Epidermal melanocyte (primary cell): Measurements from ENCODE around the gene OPRM1.
"Not testable (repeated sequence)": the region's sequence is repeated elsewhere in the genome, so short reads cannot be mapped to it uniquely, and the experiment has no call there.

ENCODE experiments used
- DNase-seq: peaks from one replicate; pipeline ENCODE4 v3.0.0; 2011; ENCODE audit warnings: low spot score; ENCODE audit not compliant: insufficient read length

OPRM1 gene

DNA sequence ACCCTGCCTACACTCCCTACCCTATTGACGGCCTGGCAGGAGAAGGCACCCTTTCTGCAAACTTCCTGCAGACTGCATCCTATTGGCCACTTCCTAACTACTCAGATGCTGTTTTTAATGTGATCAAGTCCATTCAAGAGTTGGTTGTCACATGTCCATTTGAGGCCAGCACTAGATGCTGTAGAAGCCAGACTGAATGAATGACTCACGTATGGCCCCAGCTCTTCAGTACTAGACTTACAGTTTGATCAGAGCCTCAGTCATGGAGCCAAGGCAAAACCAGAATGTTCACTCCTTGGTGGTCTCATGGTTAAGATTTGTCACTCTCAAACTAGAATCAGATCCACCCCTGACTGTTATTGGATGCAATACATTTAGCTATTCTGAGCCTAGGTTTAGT lies 101.7 kb downstream of the OPRM1 start:
- no peak for DNase-seq

DNA sequence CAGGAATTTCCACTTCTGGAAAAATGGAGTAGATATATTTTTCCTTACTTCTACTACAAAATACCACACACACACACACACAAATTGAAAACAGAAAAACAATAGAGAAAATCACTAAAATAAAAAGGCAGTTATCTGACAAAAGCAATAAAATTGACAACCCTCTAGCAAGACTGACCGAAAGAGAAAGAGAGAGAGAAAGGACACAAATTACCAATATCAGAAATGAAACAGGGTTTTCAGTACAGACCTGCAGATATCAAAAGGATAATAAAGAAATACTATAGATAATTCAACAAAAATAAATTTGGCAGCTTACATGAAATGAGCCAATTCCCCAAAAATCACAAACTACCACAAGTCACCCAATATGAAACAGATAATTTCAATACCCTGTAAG lies 104.7 kb downstream of the OPRM1 start:
- no peak for DNase-seq

DNA sequence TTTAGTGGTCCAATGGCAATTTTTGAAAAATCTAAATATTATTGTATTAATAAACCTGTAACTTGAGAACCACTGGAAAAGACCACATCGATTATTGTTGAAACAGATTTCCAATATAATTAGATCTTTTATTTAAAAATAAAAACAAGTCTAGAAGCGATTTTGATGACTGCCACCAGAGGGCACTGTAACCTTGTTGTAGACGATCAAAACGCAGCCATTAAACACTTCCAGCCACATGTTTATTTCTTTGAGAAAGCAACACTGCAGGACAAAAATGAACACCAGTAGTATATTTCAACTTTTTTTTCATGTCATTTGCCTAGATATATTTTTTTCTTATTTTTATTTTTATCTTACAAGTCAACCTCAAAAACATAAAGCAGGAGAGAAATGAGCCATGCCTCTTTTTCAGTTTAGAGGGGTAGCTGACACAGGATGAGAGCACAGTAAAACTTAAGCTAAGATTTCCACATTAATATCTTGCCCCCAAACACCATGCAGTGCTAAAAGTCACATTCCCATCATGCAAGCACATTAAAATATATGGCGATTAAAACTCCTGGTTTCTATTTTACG lies 115.4 kb downstream of the OPRM1 start:
- no peak for DNase-seq

DNA sequence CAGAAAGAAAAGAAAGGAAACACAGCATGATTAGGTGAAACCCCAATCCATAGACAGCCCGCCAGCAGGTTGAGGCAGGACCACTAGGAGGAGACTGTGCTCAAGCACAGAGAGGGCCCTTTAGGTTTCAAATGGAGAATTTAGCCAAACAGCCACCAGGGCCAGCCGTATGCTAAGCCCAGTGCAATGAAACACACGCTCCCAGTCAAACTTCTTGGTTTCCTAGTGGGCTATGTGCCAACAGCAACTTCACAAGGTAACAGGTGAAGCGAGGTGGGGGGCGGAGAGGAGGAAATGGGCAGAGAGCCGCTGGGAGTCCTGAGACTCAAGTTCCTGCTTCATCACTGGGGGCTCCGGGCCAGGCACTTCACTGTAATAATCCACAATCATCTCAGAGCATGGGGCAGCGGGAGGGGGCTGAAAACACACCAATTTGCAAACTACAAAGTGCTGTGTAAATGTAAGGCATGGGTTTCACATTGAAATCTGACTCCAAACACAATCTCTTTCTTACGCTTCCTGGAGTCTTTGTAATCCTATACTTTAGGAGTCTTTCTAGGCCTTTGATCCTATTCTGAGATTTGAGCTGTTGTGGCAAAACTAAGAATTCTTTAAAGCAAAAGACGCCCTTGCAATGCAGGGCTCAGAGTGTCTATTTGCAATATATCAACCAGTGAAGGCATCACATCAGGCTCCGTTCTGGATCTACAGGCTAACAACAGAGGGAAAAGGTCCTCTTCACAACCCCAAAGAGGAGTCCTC lies 117.3 kb downstream of the OPRM1 start:
- DNase-seq: no peak

DNA sequence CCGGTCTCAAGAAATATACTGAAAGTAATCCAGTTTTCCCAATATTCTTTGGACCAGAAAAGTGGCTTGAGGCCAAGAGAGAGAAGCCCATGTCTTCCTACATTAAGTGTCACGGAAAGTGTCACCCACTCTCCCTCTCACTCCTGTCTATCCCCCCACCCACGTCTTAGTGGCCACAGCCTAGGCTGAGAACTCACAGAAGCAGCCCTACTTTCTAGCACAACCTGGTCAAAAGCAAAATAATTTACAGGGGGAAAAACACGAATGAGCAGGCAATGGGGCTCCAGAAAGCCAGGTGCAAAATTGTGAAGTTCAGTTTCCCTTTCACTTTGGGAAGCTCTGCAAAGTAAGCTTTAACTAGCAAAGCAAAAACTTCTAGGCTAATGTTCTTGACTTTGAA lies 118.0 kb downstream of the OPRM1 start:
- DNase-seq: no peak

DNA sequence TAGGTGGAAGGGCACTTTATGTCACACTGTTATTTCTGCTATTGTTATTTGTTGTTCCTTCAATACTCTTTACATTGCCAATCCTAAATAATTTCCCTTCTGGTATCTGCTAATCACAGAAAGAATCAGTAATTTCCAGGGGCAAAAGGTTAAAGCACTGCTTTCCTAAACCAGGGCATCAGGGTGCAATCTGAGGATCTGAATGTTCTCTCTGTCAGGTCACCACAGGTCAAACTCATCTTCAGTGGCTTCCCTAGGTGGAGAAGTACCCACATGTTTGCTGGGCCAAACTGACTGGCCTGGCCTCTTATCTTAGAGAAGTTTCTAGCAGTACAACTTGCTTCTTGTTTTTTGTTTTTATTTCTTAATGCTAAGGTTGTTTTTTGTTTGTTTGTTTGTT lies 118.7 kb downstream of the OPRM1 start:
- DNase-seq: no peak

DNA sequence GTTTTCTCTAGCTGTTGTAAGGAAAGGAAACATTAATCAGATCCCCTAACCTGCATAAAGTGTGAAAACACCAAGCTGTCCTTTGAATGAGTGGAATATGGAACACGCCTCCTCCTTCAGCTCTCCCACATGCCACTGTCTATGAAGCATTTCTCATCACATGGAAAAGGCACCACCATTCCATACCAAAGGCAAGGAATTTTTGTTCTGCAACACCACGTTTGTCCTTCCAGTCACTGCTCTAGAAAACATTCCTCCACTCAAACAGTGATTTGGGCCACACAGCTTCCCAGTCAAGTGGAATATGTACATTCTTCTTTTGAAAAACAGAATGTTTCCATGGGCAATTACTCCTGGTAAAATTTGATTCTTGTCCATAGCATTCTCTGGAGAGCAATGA lies 120.1 kb downstream of the OPRM1 start:
- no peak for DNase-seq

DNA sequence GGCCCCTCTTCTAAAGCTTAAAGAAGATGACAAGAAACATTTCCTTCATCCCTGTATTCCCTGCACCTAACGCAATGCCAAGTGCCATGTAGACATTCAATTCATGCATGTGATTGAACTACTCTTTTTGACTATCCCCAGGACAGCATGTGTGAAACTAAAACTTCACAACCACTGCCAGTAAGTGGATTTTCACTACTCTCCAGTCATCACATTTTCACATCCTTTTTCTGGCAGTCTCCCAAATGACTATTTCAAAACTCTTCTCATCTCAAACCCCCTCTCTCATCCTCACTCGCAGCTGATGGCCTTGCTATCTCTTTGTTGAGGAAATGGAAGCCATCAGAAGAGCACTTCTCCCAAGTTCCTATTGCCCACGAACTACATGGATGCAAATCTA lies 122.6 kb downstream of the OPRM1 start:
- DNase-seq: no peak

DNA sequence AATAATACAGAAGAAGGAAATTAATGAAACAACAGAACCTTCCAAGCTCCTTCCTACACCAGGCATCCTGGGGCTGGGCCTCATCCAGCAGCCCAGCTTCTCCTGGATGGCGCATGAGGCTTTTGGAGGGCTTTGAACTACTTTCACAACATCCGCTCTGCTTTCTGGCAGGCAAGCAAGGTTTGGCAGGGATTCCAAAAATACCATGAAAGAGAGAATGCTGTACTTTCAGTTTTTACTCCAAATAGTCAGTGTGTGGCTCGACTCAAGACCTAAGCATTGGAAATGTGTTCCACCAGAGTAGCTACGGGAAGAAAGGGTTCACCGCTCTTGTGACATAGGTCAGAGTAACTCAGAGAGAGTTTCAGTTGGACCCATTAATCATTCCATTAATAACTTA lies 125.4 kb downstream of the OPRM1 start:
- no peak for DNase-seq

DNA sequence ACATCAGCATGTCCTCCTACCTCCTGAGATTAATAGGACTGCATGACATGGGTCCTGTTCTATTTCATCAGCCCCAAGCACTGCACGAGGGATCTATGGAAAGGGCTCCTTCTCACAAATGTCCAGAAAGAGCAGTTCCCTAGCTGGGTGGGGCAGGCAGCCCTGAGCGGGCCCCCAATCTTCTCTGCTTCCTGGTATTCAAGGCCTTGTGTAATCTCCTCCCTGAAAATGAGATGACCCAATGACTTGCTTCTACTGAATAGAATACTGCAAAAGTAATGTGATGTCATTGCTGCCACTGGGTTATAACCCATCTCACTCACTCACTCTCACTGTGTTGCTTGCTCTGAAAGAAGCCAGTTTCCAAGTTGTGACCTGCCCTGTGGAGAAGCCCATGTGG lies 126.4 kb downstream of the OPRM1 start:
- no peak for DNase-seq

DNA sequence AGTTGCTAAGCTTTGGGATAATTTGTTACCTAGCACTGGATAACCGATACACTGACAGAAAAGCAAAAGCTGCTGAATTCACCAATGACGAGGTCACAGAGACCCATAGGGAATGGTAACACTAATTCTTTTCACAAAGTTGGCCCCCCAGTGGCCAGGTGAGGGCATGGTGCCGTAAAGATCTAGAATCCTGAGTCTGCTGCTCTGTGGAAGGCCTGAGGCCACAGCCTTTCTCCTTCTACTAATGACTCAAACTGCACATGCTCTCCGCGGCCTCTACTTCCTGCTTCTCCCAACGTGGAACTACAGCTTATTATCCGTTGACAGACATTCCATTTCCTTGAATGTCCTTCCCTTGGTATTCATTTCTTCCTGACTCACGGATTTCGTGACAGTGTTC lies 127.1 kb downstream of the OPRM1 start:
- no peak for DNase-seq

DNA sequence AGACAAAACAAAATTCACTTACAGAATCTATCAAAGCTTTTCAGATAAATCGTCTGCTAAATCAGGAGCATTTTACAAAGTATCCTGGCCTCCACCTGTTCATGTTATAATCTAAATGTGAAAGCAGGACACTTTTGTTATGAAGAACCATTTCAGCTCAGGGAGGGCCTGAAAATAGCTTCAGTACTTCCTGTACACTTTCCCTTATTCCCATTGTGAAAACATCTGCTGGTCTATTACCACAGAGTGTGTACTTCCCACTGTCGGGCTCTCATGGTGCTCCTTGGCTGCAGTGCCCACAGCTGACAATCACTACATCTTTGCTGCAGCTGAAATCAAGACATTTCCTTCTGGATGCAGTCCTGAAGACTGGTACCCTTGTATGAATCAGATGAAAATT lies 128.1 kb downstream of the OPRM1 start:
- DNase-seq: no peak

DNA sequence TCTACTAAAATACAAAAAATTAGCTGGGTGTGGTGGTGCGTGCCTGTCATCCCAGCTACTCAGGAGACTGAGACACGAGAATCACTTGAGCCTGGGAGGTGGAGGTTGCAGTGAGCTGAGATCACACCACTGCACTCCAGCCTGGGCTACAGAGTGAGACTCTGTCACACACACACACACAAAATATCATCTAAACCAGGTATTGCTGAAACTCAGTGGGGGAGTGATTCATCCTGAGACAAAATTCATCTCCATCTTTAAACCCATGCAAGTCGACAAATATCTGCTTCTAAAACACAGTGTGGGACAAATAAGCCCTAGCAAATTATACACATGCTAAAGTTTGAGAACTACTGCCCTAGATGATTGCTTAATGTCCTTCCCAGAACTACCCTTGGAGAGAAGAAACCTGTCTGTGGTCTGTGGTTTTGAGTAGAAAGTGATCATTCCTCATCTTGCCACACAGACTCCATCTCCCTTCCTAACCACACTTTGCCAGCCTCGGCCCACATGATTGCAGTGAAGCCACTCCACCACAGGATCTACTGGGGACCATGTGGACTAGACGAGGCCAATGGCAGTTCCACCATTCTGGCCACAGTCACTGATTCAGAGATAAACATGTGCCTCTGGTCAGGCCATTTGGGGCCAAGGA lies 130.3 kb downstream of the OPRM1 start:
- DNase-seq: no peak

DNA sequence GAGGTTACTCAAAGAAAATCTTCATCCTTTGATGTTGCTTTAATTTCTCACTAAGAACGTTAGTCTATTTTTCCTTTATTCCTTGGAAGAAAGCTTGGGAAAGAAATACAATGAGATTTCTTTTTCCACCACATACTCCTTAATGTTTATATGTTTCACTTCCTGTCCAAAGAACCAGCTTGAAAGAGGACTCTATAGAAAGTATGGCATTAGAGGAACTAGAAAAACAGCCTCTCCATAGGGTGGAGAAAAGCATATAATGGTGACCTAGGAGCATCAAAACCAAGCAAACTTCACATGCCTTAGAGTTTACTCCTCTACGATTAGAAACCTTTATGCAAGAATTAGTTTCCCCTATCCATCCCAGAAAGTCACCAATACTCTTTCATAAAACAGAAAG lies 131.1 kb downstream of the OPRM1 start:
- no peak for DNase-seq

DNA sequence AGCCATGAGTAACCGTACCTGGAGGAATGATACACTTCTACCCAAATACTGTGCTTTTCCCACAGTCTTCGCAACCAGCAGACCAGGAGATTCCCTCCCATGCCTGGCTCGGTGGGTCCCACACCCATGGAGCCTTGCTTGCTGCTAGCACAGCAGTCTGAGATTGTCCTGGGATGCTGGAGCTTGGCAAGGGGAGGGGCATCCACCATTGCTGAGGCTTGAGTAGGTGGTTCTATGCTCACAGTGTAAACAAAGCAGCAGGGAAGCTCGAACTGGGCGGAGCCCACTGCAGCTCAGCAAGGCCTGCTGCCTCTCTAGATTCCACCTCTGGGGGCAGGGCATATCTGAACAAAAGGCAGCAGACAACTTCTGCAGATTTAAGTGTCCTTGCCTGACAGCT lies 133.4 kb downstream of the OPRM1 start:
- not testable (repeated sequence) for DNase-seq

DNA sequence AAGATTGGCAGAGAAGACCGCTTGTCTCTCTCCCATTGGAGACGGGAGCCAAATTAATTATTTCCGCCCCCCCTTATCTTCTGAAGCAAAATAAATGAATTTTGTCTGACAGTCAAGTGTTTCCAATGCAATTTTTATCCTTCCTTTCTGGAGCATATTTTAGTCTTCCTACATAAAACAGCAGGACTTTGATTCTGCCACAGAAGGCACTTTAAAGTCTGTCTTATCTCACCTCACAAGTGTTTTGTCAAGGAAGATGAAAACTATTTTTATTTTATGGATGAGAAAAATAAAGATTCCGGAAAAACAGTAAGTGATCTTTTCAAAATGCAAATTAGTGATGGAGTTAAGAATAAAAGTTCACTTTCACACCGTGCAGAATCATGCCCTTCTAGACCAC lies 140.4 kb downstream of the OPRM1 start:
- no peak for DNase-seq

DNA sequence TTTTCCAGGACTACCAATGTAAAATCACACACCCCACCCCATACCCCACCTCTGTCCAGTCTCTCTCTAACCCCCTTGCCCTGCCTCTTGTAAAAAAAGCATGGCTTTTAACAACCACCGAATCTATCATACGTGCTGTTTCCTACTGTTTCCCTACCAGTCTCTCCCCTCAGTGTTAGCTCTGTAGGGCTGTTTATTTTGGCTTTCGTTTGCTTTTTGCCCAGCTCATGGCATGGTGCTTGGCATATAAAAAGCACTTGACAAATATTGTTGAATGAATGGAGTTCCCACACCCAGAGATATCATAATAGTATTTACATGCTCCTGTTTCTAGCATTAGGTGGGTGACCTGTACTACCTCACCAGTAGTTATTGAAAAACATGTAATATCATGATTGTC lies 148.2 kb downstream of the OPRM1 start:
- DNase-seq: no peak

DNA sequence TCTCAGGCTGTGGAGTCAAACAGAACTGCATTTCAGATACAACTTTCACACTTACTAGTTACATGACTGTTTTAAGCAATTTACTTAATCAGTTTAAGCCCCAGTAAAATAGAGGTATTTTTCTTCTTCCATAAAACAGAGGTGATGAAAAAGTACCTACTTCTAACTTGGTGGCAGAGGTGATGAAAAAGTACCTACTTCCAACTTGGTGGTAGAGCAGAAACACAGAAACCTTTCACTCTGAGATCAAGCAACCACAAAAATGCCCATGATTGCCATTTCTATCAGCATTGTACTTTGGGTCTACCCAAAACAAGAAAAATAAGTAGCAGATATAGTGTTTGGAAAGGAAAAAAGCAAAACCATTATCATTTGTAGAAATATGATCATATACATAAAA lies 148.7 kb downstream of the OPRM1 start:
- no peak for DNase-seq

DNA sequence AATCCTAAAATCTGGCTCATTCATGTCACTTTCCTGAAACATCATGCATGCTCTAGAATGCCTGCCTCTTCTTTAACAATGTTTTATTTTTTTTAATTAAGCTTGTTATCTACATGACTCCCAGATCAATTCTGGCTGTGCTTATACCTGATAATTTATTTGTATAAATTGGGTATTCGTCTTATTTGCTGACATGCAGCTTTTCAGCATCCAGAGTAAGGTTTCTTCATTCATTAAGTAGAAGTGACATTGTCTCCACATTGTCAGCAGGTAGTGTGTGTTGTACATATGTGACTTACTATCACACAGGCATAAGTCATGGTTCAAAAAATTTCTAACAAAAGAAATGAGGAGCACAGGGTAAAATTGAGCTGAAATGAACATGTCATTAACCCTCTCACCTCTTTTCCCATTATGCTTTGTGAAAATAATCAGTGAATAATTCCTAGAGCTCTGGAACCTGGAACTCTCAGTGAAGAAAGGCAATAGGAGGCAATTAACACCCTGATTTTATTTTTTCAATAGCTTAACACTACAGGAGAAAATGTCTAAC lies 157.4 kb downstream of the OPRM1 start:
- DNase-seq: no peak

DNA sequence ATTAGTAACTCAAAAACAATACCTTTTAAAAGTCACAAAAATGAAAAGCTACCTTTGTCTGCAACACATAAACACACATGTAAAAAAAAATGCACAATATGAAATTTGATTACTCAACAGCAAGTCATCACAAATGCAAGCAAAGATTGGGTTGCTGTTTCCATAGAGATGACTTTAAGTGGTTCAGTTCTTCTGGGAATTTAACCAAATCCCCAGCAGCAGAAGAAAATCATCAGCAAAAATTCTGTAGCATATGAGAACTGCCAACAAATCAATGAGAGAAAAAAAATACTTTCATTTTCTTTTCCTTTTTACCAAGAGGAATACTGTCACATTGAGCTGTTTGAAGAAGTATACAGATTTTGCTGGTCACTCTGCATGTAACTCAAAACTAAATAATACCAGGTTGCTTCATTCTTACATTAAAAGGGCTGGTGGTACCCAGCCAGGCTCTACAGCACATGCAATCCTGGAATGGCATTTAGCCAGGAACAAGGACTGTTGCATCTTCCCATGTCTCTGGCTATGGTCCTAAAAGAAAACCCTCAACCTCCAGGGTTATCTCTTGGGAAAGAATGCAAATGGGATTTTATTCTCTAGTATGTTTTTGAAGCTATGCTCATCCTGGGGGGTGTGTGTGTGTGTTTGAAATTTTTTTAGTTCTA lies 158.3 kb downstream of the OPRM1 start:
- no peak for DNase-seq

DNA sequence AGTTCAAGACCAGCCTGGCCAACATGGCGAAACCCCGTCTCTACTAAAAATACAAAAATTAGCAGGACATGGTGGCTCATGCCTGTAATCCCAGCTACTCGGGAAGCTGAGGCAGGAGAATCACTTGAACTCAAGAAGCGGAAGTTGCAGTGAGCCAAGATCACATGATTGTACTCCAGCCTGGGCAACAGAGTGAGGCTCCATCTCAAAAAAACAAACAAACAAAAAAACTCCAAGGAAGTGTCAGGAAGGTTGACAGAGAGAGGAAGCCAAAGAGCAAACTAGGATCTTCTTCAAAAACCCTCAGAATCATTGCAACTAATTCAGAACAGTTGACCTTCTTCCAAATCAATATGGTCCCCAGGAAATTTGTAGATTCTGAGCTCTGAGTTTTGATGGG lies 162.6 kb downstream of the OPRM1 start:
- DNase-seq: not testable (repeated sequence)

DNA sequence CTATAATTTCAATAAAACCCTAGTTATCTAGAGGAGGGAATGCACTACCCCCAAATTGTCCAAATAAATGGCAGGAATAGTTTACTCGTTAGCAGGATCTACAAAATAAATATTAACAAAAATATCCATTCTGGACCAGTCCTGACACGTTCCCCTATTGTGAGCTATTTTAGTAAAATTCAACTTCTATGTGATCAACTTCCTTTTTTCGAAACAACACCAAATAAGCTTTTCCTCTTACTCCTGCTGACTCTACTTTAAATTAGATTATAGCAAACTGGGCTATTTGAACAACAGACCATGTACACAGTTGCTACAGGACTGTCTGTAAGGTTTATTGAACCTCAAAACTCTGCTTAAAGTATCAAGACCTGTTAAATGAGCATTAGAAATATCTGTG lies 163.3 kb downstream of the OPRM1 start:
- DNase-seq: no peak
